HG02840 (cell line): ENCODE data around the gene TLCD1.
A peak's percentile ranks its signal among the peaks of the same experiment; 100 is the strongest.

ENCODE experiments used
- ATAC-seq: cut with Tn5 transposase; IDR thresholded peaks from one replicate; pipeline ENCODE4 v1.9.1; 2021; ENCODE audit warnings: mild to moderate bottlenecking, moderate library complexity, moderate number of reproducible peaks; ENCODE audit not compliant: unreplicated experiment, low FRiP score

The TLCD1 gene

DNA sequence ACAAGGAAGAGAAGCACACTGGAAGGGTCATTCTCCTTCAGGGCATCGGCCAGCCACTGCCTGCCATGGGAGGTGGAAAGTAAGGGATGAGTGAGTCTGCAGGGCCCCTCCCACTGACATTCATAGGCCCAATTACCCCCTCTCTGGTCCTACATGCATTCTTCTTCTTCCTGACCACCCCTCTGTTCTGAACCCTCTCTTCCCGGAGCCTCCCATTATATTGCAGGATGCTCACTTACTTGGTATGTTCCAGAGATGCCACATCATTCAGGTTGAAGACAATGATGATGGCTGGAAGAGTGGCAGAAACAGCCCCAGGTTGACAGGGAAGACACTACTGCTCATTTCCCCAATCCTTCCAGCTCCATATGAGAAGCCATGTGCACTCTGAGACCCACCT, 10.8 kb downstream of the TLCD1 start:
- ATAC-seq = no peak

DNA sequence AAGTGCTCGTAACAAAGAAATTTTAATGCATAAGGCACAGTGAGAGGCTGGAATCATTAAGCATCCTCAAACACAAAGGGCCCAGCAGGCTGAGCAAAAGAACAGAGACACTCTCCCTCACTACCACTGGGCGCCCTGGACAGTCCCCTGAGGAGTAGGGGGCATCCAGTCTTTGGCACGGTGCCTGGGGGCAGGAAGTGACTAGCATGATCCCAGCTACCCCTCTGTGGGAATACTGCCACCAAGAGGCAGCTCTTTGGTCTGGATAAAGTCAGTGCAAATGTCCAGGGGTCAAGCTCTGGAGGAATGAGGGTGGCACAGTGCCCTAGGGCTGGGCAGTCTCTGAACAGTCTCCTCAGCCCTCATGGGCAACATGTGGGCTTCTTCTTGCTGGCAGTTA, 11.8 kb downstream of the TLCD1 start:
- ATAC-seq = no peak

DNA sequence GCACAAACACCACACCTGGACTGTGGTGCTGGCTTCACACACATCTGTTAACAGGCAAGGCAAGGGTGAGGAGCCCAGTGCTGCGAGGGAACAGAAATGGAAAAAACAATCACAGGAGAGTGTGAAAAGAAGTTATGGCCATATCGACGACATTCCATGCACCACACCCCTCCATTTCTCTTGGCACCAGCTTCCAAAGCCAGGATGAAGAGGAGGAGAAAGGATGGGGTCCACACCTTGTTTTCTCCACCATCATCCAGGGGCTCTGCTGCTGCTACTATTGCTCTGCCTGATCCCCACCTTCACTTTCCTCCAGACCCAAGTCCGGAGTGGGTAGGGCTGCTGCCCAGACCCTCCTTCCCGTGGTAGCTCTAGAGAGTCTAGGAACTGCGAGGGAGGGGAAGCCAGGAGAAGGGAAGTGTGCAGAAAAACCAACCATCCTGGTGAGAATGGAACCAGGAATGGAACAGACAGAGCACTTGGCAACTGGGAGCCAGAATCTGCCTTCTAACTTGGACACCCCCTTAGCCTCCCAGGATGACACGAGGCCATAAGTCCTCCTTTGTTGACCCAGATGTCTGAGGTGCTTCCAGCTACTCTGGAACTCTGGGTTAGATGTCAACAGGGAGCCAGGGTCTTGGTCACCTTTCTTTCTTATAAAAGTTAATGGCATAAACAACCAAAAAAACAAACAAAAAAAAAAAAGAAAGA, 13.2 kb downstream of the TLCD1 start:
- no peak for ATAC-seq

DNA sequence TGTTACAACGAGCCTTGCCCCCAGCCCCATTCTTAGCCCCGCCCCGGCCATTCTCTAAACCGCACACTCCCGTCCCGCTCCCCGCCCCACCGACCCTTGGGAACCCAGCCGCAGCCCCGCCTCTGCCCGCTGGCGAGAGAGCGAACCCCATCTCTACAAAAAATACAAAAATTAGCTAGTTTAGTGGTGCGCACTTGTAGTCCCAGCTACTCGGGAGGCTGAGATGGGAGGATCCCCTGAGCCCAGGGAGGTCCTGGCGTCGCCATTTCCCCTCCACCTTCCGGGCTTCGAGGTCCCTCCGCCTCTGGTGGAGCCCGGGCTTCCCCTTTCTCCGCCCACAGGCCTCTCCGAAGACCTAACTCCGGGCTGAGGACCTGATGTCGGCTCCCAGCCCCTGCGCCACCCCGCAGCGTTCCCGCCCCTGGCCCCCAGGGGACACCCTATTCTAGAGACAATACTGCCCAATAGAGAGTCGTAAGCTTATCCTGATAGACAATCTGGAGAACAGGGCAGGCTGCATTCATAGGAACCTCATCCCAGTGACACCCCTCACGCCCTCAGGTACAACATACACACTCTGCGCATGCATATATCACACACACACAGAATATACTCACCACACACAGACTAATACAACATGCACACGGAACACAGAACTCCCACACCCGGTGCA, 13.9 kb downstream of the TLCD1 start:
- ATAC-seq = no peak

- ATAC-seq = peak; percentile 36
Observed at GRCh38 chr17:28711723-28712031, 14.4 kb downstream of the TLCD1 start, which contains the start of gene PROCA1. Gene PROCA1, minus strand, starts transcription at chr17:28711888. Its CDS starts 228 bp downstream, at chr17:28711660.

DNA sequence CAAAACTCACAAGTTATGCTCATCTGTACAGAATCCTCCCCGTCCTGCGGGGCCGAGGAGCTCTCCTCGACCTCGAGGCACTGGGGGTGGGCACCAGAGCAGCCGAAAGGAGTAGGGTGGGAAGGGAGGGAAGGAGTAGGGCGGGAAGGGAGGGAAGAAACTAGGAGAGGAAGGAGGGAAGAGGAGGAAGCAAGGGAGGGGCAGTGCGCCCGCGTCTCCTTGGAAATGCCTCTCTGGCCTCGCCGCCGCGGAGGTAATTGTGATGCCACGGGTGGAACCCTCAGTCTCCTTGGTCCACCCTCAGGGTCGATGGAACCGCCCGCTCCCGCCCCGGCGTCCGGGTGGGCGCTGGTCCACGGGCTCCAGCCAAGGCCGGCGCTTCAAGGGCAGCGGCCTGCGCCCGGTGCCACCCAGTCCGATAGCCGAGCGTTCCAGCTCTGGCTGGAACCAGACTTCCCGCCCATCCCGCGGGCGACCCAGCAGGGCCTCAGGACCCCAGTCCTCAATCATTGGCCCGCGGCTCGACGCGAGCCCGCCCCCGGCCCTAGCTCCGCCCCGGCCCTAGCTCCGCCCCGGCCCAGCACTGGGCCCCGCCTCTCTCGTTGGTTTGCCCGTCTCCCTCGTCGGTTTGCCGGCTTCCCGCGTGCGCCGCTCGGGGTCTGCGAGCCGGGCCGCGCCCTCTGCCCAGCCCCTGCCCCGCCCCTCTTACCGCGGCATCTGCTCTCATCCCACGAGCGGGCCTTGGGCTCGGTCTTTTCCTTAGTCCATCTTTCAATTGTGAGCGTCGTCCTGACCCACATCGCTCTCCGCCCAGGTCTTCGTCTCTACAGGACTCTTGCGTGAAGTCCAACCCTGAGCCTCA, 14.9 kb downstream of the TLCD1 start:
- ATAC-seq = peak; percentile 69

DNA sequence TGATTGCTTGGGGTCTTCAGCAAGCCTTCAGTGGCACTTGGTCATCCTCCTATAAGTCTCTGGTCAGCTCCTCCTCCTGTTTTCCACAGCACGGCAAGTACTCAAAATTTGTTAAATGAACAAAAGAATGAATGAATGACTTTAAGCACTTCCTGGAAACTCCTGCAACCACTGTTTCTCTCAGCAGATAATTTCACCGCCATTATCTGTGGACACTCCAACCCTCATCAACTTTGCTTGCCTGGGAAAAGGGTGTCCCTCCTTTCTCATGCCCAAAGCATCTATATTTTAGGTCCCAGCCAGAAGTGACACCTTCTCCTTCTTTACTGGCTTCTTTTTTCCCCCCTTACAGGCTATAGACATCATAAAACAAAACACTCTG, 18.7 kb downstream of the TLCD1 start:
- ATAC-seq = no peak

GRCh38 chr17:28706471-28707338, 19.3 kb downstream of the TLCD1 start:
- ATAC-seq = no peak

DNA sequence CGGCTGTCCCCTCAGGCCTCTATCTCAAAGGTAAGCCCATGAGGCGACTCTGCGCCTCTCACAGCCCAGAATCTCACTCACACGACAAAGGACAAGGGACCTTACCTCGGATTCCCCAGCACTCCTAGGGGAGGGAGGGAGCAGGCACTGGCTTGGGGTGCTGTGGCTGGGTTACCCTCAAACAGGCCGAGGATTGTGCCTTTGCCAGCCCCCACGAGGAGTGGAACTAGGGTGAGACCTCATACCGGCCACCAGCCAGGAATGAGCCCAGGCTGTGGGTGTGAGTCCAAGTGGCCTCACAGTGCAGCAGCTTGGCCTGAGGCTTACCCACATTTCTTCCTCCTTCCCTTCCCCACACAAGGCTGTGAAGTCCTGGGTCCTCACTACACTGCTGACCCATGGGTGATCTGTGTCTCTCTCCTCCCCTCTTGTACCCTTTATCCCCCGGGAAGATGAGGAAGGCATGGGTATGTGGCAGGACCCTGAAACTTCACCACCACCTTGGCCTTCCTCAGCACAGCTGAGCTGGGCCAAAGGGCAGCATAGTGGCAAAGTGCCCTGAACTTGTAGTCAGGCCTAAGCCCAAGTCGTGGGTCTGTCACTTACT, 20.2 kb downstream of the TLCD1 start:
- ATAC-seq = no peak

DNA sequence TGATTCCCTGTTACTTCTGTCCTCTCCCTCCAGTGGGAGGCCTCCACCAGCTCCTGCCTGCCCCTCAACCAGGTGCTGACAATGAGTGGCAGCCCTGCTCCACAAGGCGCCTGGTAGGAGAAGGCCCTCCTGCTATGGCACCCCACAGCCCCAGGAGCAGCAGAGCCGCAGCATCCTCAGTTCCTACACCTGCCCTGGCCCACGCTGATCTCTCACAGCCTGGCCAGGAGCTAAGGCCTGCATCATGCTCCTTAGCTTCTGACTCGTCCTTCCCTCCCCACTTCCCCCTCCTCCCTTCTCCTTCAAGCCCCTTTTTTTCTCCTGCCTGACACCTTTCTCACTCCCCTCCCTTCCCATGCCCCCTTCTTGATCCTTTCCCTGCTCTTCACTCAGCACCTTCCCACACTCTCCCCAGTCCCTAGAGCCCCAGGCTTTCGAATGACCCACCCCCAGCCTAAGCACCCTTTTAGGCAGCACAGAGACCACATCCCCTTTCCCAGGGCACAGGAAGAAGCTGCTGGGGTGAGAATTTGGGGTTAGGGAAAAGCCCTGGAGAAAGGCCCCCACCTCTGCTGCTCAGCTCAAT, 20.9 kb downstream of the TLCD1 start:
- no peak for ATAC-seq

- ATAC-seq = no peak
Observed at GRCh38 chr17:28704219-28704858, 21.7 kb downstream of the TLCD1 start.

GRCh38 chr17:28703552-28704218, 22.3 kb downstream of the TLCD1 start:
- ATAC-seq = no peak

- ATAC-seq = no peak
Observed at GRCh38 chr17:28702752-28703150, 23.3 kb downstream of the TLCD1 start.

GRCh38 chr17:28702026-28702751, 23.8 kb downstream of the TLCD1 start:
- no peak for ATAC-seq

DNA sequence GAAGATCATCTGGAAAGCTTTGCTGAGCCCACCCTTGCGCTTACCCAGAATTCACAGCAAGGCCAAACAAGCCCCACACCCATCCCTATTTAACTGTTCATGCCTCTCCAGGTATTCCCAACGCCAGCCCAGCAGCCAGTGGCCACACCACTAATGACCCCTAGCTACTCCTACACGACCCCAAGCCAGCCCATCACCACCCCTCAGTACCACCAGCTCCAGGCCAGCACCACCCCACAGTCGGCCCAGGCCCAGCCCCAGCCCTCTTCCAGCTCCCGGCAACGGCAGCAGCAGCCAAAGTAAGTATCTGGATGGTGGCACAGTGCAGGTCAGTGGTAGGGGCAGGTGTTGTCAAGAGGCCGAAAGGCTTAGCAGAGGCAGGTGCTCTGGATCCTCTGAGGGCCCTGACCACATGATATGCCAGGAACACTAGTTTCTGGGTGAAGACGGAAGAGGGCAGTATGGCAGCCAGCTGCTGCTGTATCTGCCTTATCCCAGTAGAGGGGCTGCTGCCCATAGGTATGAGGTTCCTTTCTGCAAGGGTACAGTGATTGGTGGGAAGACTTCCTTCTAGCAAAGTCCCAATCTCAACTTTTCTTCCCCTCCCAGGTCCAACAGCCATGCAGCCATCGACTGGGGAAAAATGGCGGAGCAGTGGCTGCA, 25.1 kb downstream of the TLCD1 start:
- ATAC-seq = no peak

DNA sequence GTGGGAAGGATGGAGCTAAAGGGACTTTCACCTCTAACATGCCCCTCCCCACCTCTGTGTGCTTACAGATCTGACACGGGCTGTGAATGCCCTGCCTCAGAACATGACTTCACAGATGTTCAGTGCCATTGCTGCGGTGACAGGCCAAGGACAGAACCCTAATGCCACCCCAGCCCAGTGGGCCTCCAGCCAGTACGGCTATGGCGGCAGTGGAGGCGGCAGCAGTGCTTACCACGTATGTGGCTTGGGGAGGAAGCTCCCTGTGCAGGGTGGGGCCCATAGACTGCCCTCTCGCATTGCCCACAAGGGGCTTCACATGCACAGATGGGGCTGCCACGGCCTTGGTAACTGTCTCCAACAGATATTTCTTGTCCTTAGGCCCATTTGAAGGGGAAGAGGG, 25.8 kb downstream of the TLCD1 start:
- no peak for ATAC-seq

DNA sequence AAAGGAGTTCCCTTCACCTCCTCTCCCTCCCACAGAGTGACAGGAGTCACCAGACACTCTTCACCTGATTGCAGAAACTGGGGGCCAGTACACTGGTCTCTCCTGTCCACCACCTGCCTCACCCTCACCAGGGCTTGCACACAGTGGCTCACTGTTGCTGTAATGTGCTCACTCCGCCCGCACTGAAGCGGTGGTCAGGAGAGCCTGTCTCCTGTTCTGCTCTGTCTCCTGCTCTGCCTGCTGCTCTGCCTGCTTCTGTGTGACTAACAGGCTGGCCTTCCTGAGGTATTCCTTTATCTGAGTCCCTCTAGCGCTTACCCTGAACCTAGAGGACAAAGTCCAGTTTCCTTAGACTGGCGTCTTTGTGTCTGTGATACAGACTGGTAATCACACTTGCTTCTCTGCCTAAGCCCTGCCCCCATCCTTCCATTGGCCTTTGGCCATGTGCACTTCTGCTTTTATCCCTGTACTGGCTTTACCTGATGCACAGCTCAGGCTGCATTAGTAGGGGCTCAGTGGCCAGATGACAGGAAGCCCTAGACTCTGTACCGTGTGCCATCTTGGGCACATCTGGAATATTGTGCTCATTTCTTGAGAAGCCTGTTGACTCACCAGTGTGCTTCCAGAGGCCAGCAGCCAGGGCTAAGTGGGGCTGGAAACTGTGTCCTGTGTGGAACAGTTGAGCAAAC, 27.6 kb downstream of the TLCD1 start:
- no peak for ATAC-seq
